ENCODE data around the gene POLN.

The POLN gene

GRCh38 chr4:2270341-2271165 is 28.6 kb upstream of the POLN start:
- Histone ChIP-seq H3K9me3 (ENCODE audit: control insufficient read depth in 5 of 5, low read length in 5 of 5) (no peaks in the 10 kb centered on the region), H3K27me3 (ENCODE audit: control insufficient read depth in 5 of 5, insufficient read depth in 4 of 5, low read length in 5 of 5) (no peaks in the 10 kb centered on the region), H3K4me1 (ENCODE audit: control insufficient read depth in 5 of 5, insufficient read depth in 5 of 5, low read length in 5 of 5) (peaks cover 3 to 14% (median 12%) of the 10 kb centered on the region in 5 donors), H3K9ac (ENCODE audit: low read length in 5 of 5) (no peak overlapping the region), H3K27ac (ENCODE audit: low read depth, low read length) (no peak overlapping the region), H3K36me3 (ENCODE audit: control insufficient read depth in 5 of 5, insufficient read depth in 5 of 5, low read length in 5 of 5) (peaks cover 0 to 8% (median 5%) of the 10 kb centered on the region in 5 donors), H3K4me3 (ENCODE audit: low read depth in 1 of 5, low read length in 5 of 5) (no peak overlapping the region)

- Histone ChIP-seq H3K27me3 (ENCODE audit: control insufficient read depth in 5 of 5, insufficient read depth in 4 of 5, low read length in 5 of 5) (no peaks in the 10 kb centered on the region), H3K4me3 (ENCODE audit: low read depth in 1 of 5, low read length in 5 of 5) (no peak overlapping the region), H3K9me3 (ENCODE audit: control insufficient read depth in 5 of 5, low read length in 5 of 5) (no peaks in the 10 kb centered on the region), H3K9ac (ENCODE audit: low read length in 5 of 5) (no peak overlapping the region), H3K27ac (ENCODE audit: low read depth, low read length) (no peak overlapping the region), H3K36me3 (ENCODE audit: control insufficient read depth in 5 of 5, insufficient read depth in 5 of 5, low read length in 5 of 5) (peaks cover 0 to 8% (median 5%) of the 10 kb centered on the region in 5 donors), H3K4me1 (ENCODE audit: control insufficient read depth in 5 of 5, insufficient read depth in 5 of 5, low read length in 5 of 5) (peaks cover 3 to 21% (median 19%) of the 10 kb centered on the region in 5 donors)
Observed at GRCh38 chr4:2269618-2270163, 27.8 kb upstream of the POLN start.

GRCh38 chr4:2269206-2269531 is 27.2 kb upstream of the POLN start:
- Histone ChIP-seq H3K36me3 (ENCODE audit: control insufficient read depth in 5 of 5, insufficient read depth in 5 of 5, low read length in 5 of 5) (peaks cover 0 to 8% (median 5%) of the 10 kb centered on the region in 5 donors), H3K4me3 (ENCODE audit: low read depth in 1 of 5, low read length in 5 of 5) (no peak overlapping the region), H3K27me3 (ENCODE audit: control insufficient read depth in 5 of 5, insufficient read depth in 4 of 5, low read length in 5 of 5) (no peaks in the 10 kb centered on the region), H3K9me3 (ENCODE audit: control insufficient read depth in 5 of 5, low read length in 5 of 5) (no peaks in the 10 kb centered on the region), H3K9ac (ENCODE audit: low read length in 5 of 5) (no peak overlapping the region), H3K27ac (ENCODE audit: low read depth, low read length) (no peak overlapping the region), H3K4me1 (ENCODE audit: control insufficient read depth in 5 of 5, insufficient read depth in 5 of 5, low read length in 5 of 5) (peaks cover 3 to 22% (median 20%) of the 10 kb centered on the region in 5 donors)

GRCh38 chr4:2268357-2269205 is 26.7 kb upstream of the POLN start:
- H3K4me1 ChIP-seq (ENCODE audit: control insufficient read depth in 5 of 5, insufficient read depth in 5 of 5, low read length in 5 of 5): peaks cover 3 to 28% (median 22%) of the 10 kb centered on the region in 5 donors
- no peaks in the 10 kb centered on the region for H3K27me3 ChIP-seq (ENCODE audit: control insufficient read depth in 5 of 5, insufficient read depth in 4 of 5, low read length in 5 of 5)
- H3K4me3 ChIP-seq (ENCODE audit: low read depth in 1 of 5, low read length in 5 of 5): no peak overlapping the region
- H3K27ac ChIP-seq (ENCODE audit: low read depth, low read length): no peak overlapping the region
- peaks cover 0 to 8% (median 5%) of the 10 kb centered on the region in 5 donors for H3K36me3 ChIP-seq (ENCODE audit: control insufficient read depth in 5 of 5, insufficient read depth in 5 of 5, low read length in 5 of 5)
- no peak overlapping the region for H3K9ac ChIP-seq (ENCODE audit: low read length in 5 of 5)
- no peaks in the 10 kb centered on the region for H3K9me3 ChIP-seq (ENCODE audit: control insufficient read depth in 5 of 5, low read length in 5 of 5)

GRCh38 chr4:2267841-2268240 is 25.9 kb upstream of the POLN start:
- peaks cover 4 to 34% (median 29%) of the 10 kb centered on the region in 5 donors for H3K4me1 ChIP-seq (ENCODE audit: control insufficient read depth in 5 of 5, insufficient read depth in 5 of 5, low read length in 5 of 5)
- H3K4me3 ChIP-seq (ENCODE audit: low read depth in 1 of 5, low read length in 5 of 5): no peak overlapping the region
- no peaks in the 10 kb centered on the region for H3K9me3 ChIP-seq (ENCODE audit: control insufficient read depth in 5 of 5, low read length in 5 of 5)
- peaks cover 0 to 8% (median 5%) of the 10 kb centered on the region in 5 donors for H3K36me3 ChIP-seq (ENCODE audit: control insufficient read depth in 5 of 5, insufficient read depth in 5 of 5, low read length in 5 of 5)
- H3K27ac ChIP-seq (ENCODE audit: low read depth, low read length): no peak overlapping the region
- no peak overlapping the region for H3K9ac ChIP-seq (ENCODE audit: low read length in 5 of 5)
- no peaks in the 10 kb centered on the region for H3K27me3 ChIP-seq (ENCODE audit: control insufficient read depth in 5 of 5, insufficient read depth in 4 of 5, low read length in 5 of 5)

- H3K36me3 ChIP-seq (ENCODE audit: control insufficient read depth in 5 of 5, insufficient read depth in 5 of 5, low read length in 5 of 5): peaks cover 0 to 5% (median 1%) of the 10 kb centered on the region in 5 donors
- H3K4me1 ChIP-seq (ENCODE audit: control insufficient read depth in 5 of 5, insufficient read depth in 5 of 5, low read length in 5 of 5): peaks cover 4 to 39% (median 33%) of the 10 kb centered on the region in 5 donors
- no peak overlapping the region for H3K9ac ChIP-seq (ENCODE audit: low read length in 5 of 5)
- no peaks in the 10 kb centered on the region for H3K27me3 ChIP-seq (ENCODE audit: control insufficient read depth in 5 of 5, insufficient read depth in 4 of 5, low read length in 5 of 5)
- no peak overlapping the region for H3K4me3 ChIP-seq (ENCODE audit: low read depth in 1 of 5, low read length in 5 of 5)
- no peaks in the 10 kb centered on the region for H3K9me3 ChIP-seq (ENCODE audit: control insufficient read depth in 5 of 5, low read length in 5 of 5)
- no peak overlapping the region for H3K27ac ChIP-seq (ENCODE audit: low read depth, low read length)
Observed at GRCh38 chr4:2267320-2267811, 25.4 kb upstream of the POLN start.

GRCh38 chr4:2266821-2267220 is 24.9 kb upstream of the POLN start:
- no peak overlapping the region for H3K4me3 ChIP-seq (ENCODE audit: low read depth in 1 of 5, low read length in 5 of 5)
- H3K27me3 ChIP-seq (ENCODE audit: control insufficient read depth in 5 of 5, insufficient read depth in 4 of 5, low read length in 5 of 5): no peaks in the 10 kb centered on the region
- no peak overlapping the region for H3K9ac ChIP-seq (ENCODE audit: low read length in 5 of 5)
- peaks cover 4 to 39% (median 33%) of the 10 kb centered on the region in 5 donors for H3K4me1 ChIP-seq (ENCODE audit: control insufficient read depth in 5 of 5, insufficient read depth in 5 of 5, low read length in 5 of 5)
- no peaks in the 10 kb centered on the region for H3K9me3 ChIP-seq (ENCODE audit: control insufficient read depth in 5 of 5, low read length in 5 of 5)
- no peak overlapping the region for H3K27ac ChIP-seq (ENCODE audit: low read depth, low read length)
- peaks cover 0 to 2% (median 0%) of the 10 kb centered on the region in 5 donors for H3K36me3 ChIP-seq (ENCODE audit: control insufficient read depth in 5 of 5, insufficient read depth in 5 of 5, low read length in 5 of 5)

GRCh38 chr4:2266181-2266580 is 24.3 kb upstream of the POLN start:
- peaks cover 4 to 40% (median 33%) of the 10 kb centered on the region in 5 donors for H3K4me1 ChIP-seq (ENCODE audit: control insufficient read depth in 5 of 5, insufficient read depth in 5 of 5, low read length in 5 of 5)
- H3K9me3 ChIP-seq (ENCODE audit: control insufficient read depth in 5 of 5, low read length in 5 of 5): no peaks in the 10 kb centered on the region
- peak overlapping the region; percentile 37 for H3K27ac ChIP-seq (ENCODE audit: low read depth, low read length)
- H3K9ac ChIP-seq (ENCODE audit: low read length in 5 of 5): peak overlapping the region in 2 of 5 donors; percentile 23 to 57
- H3K36me3 ChIP-seq (ENCODE audit: control insufficient read depth in 5 of 5, insufficient read depth in 5 of 5, low read length in 5 of 5): peaks cover 0 to under 1% (median 0%) of the 10 kb centered on the region in 5 donors
- H3K27me3 ChIP-seq (ENCODE audit: control insufficient read depth in 5 of 5, insufficient read depth in 4 of 5, low read length in 5 of 5): no peaks in the 10 kb centered on the region
- H3K4me3 ChIP-seq (ENCODE audit: low read depth in 1 of 5, low read length in 5 of 5): peak overlapping the region in 2 of 5 donors; percentile 17 to 38

GRCh38 chr4:2265113-2266110 is 23.5 kb upstream of the POLN start:
- peak overlapping the region in 2 of 5 donors; percentile 17 to 38 for H3K4me3 ChIP-seq (ENCODE audit: low read depth in 1 of 5, low read length in 5 of 5)
- peak overlapping the region; percentile 37 for H3K27ac ChIP-seq (ENCODE audit: low read depth, low read length)
- peak overlapping the region in 3 of 5 donors; percentile 35 to 61 (median 57) for H3K9ac ChIP-seq (ENCODE audit: low read length in 5 of 5)
- no peaks in the 10 kb centered on the region for H3K36me3 ChIP-seq (ENCODE audit: control insufficient read depth in 5 of 5, insufficient read depth in 5 of 5, low read length in 5 of 5)
- peaks cover 7 to 48% (median 41%) of the 10 kb centered on the region in 5 donors for H3K4me1 ChIP-seq (ENCODE audit: control insufficient read depth in 5 of 5, insufficient read depth in 5 of 5, low read length in 5 of 5)
- no peaks in the 10 kb centered on the region for H3K9me3 ChIP-seq (ENCODE audit: control insufficient read depth in 5 of 5, low read length in 5 of 5)
- no peaks in the 10 kb centered on the region for H3K27me3 ChIP-seq (ENCODE audit: control insufficient read depth in 5 of 5, insufficient read depth in 4 of 5, low read length in 5 of 5)
